MM.1S (cell line): ENCODE results near the gene CYGB.

ENCODE experiments used
- CTCF ChIP-seq: fragments of 300-600 bp; sonication (generic); IDR thresholded peaks from 2 replicates; pipeline ENCODE4 v1.5.1; 2016; ENCODE audit warnings: antibody characterized with exemption, low read length, mixed read lengths
- EZH2 ChIP-seq: fragments of 300-600 bp; sonication (generic); optimal IDR thresholded peaks from 2 replicates; pipeline ENCODE3; 2017; ENCODE audit warnings: low read depth, mild to moderate bottlenecking, antibody characterized with exemption, low read length, mixed read lengths

GRCh38 chr17:76572201-76572910 is 34.8 kb upstream of the CYGB start:
- no peak for TF ChIP-seq CTCF
- no peak for TF ChIP-seq EZH2
